ENCODE data around the gene RYK. TPM values are rescaled to one million over a fixed set of nuclear protein-coding genes. Genes with fewer than 3 reads are reported as not detected.
A peak's percentile ranks its signal among the peaks of the same experiment; 100 is the strongest.
"Not testable (repeated sequence)": the region's sequence is repeated elsewhere in the genome, so short reads cannot be mapped to it uniquely, and the experiment has no call there.

Gene RYK
- total RNA-seq, 1 experiment from 2014 or later = 91.7 TPM

GRCh38 chr3:134242649-134243617 is 7.7 kb downstream of the RYK start:
- Histone ChIP-seq H3K4me1 (peaks cover 14% of the 10 kb centered on the region; the same call in 1 of the 2 replicates), H3K36me3 (no peaks in the 10 kb centered on the region), H3K9me3 (replicated peaks) (no peaks in the 10 kb centered on the region), H3K27ac (no peak overlapping the region), H3K27me3 (no peaks in the 10 kb centered on the region), H3K4me3 (no peak overlapping the region)
- DNase-seq = no peak

DNA sequence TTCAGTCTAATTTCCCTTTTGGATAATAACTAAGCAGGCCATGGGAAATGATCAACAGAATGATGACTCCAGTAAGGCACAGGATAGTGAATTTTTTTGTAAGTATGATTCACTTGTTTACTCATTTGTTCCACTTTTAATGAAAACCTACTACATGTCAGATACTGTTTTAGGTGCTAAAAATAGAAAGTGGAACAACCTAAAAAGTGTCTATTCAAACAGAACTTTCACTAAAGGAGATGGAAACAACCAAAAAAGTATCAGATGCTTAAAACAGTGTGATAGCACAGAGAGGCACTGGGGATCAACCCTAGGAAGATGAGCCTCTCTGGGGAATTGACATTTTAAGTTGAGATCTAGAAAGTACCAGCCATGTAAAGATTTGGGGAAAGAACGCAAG is 11.1 kb downstream of the RYK start:
- H3K4me1 ChIP-seq = peaks cover 14% of the 10 kb centered on the region; the same call in 1 of the 2 replicates
- DNase-seq = no peak
- H3K4me3 ChIP-seq = no peak overlapping the region
- no peaks in the 10 kb centered on the region for H3K36me3 ChIP-seq
- no peaks in the 10 kb centered on the region for H3K27me3 ChIP-seq
- H3K9me3 ChIP-seq (replicated peaks) = no peaks in the 10 kb centered on the region
- no peak overlapping the region for H3K27ac ChIP-seq

DNA sequence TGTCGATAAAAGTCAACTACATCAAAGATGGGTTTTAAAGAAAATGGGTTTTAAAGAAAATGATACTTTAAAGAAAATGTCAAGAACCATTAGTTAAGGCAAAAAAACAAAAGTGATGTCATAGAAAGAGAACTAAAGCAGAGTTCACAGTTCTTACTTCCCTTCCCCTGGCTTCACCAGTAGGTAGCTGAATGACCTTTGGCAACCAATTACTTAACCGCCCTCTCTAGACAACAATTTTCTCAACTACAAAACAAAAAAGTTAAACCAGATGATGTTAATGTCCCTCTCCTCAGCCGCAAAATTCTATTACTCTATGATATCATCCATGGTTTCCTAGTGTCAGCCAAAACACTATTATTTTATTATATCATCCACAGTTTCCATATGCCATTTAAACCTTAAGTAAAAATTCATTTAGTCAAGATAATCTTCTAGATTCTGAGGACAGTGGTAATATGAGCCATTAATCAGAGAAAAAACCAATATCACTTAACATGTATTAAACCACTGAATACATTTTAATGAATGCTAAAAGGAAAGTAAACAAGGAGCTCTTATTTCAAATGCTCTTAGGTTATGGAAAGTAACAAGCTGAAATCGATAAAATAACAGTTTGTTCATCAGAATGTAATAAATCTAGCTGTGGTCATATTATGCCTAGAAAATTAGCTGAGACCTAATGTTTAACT is 13.1 kb downstream of the RYK start:
- no peak for DNase-seq
- no peaks in the 10 kb centered on the region for H3K27me3 ChIP-seq
- no peak overlapping the region for H3K27ac ChIP-seq
- peaks cover 4% of the 10 kb centered on the region for H3K4me1 ChIP-seq
- H3K9me3 ChIP-seq (replicated peaks) = no peaks in the 10 kb centered on the region
- no peaks in the 10 kb centered on the region for H3K36me3 ChIP-seq
- H3K4me3 ChIP-seq = no peak overlapping the region

- Histone ChIP-seq H3K4me3 (no peak overlapping the region), H3K4me1 (peaks cover 11% of the 10 kb centered on the region), H3K27me3 (no peaks in the 10 kb centered on the region), H3K36me3 (no peaks in the 10 kb centered on the region), H3K9me3 (replicated peaks) (no peaks in the 10 kb centered on the region), H3K27ac (no peak overlapping the region)
- DNase-seq = no peak
Observed at GRCh38 chr3:134236505-134237170, 14.0 kb downstream of the RYK start.

GRCh38 chr3:134235577-134236076 is 15.0 kb downstream of the RYK start:
- Histone ChIP-seq H3K4me3 (no peak overlapping the region), H3K27ac (no peak overlapping the region), H3K9me3 (replicated peaks) (no peaks in the 10 kb centered on the region), H3K36me3 (no peaks in the 10 kb centered on the region), H3K27me3 (no peaks in the 10 kb centered on the region), H3K4me1 (peaks cover 16% of the 10 kb centered on the region)
- DNase-seq = no peak

DNA sequence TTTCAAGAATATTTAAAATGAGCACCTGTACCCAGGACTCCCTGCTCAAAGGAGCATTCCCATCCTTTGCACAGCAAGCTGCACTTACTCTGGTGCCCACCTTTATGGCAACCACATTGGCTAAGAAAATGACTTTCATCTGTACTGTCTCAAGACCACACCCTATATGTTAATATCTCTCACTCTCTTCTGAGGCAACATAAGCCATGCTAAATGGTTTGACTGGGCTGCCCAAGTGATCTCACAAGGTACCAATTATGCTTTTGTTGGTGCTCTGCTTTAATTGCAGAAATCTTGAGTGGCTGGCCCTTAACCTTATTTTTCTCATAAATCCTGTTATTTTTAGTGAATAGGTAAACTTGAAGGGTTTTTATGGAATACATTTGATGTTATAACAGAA is 17.7 kb downstream of the RYK start:
- H3K27me3 ChIP-seq = no peaks in the 10 kb centered on the region
- H3K36me3 ChIP-seq = no peaks in the 10 kb centered on the region
- peaks cover 16% of the 10 kb centered on the region for H3K4me1 ChIP-seq
- DNase-seq = no peak
- H3K27ac ChIP-seq = no peak overlapping the region
- H3K9me3 ChIP-seq (replicated peaks) = no peaks in the 10 kb centered on the region
- no peak overlapping the region for H3K4me3 ChIP-seq

GRCh38 chr3:134232151-134232550 is 18.5 kb downstream of the RYK start:
- no peaks in the 10 kb centered on the region for H3K36me3 ChIP-seq
- DNase-seq = peak in 1 of 2 experiments; percentile 63
- no peaks in the 10 kb centered on the region for H3K9me3 ChIP-seq (replicated peaks)
- H3K4me1 ChIP-seq = peaks cover 16% of the 10 kb centered on the region
- no peak overlapping the region for H3K4me3 ChIP-seq
- no peak overlapping the region for H3K27ac ChIP-seq
- no peaks in the 10 kb centered on the region for H3K27me3 ChIP-seq

- DNase-seq = no peak
- Histone ChIP-seq H3K27ac (no peak overlapping the region), H3K4me3 (no peak overlapping the region)
Observed at GRCh38 chr3:134231131-134231530, 19.5 kb downstream of the RYK start.

GRCh38 chr3:134229038-134229437 is 21.6 kb downstream of the RYK start:
- Histone ChIP-seq H3K27me3 (no peaks in the 10 kb centered on the region), H3K4me1 (peaks cover 16% of the 10 kb centered on the region), H3K4me3 (no peak overlapping the region), H3K27ac (no peak overlapping the region), H3K36me3 (no peaks in the 10 kb centered on the region), H3K9me3 (replicated peaks) (no peaks in the 10 kb centered on the region)
- DNase-seq = no peak

More at GRCh38 chr3:134231131-134231530, 19.5 kb downstream of the RYK start:
- H3K36me3 ChIP-seq = no peaks in the 10 kb centered on the region
- peaks cover 16% of the 10 kb centered on the region for H3K4me1 ChIP-seq
- H3K9me3 ChIP-seq (replicated peaks) = no peaks in the 10 kb centered on the region
- no peaks in the 10 kb centered on the region for H3K27me3 ChIP-seq

DNA sequence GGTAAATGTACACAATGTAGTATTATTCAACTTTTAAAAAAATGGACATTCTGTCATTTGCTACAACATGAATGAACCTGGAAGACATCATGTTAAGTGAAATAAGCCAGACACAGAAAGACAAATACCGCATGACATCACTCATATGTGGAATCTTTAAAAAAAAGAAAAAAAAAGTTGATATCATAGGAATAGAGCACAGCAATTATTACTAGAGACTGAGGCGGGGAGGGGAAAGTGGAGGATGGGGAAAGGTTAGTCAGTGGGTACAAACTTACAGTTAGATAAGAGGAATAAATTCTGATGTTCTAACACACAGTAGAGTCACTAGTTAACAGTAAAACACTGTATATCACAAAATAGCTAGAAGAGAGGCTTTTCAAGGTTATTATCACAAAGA is 22.2 kb downstream of the RYK start:
- Histone ChIP-seq H3K4me3 (no peak overlapping the region), H3K4me1 (peaks cover 16% of the 10 kb centered on the region), H3K9me3 (replicated peaks) (no peaks in the 10 kb centered on the region), H3K27ac (no peak overlapping the region), H3K36me3 (no peaks in the 10 kb centered on the region), H3K27me3 (no peaks in the 10 kb centered on the region)
- DNase-seq = no peak

- no peaks in the 10 kb centered on the region for H3K36me3 ChIP-seq
- DNase-seq = no peak
- H3K27ac ChIP-seq = no peak overlapping the region
- H3K4me3 ChIP-seq = no peak overlapping the region
- no peaks in the 10 kb centered on the region for H3K9me3 ChIP-seq (replicated peaks)
- peaks cover 16% of the 10 kb centered on the region for H3K4me1 ChIP-seq
- H3K27me3 ChIP-seq = no peaks in the 10 kb centered on the region
Observed at GRCh38 chr3:134228035-134228434, 22.6 kb downstream of the RYK start.

DNA sequence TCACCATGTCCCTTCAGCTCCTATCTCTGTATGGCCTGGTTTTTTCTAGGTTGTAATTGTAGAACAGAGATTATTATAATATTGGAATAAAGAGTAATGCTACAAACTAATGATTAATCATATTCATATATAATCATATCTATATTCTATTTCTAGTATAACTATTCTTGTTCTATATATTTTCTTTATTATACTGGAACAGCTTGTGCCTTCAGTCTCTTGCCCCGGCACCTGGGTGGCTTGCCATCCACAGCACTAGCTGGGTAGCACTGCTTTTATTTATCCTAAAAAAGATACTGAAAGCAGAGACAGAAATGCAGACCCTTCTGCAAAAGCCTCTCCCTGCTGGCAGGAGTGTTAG is 25.9 kb downstream of the RYK start:
- H3K36me3 ChIP-seq; H3K9me3 ChIP-seq (replicated peaks); DNase-seq; H3K4me1 ChIP-seq; H3K4me3 ChIP-seq; H3K27me3 ChIP-seq; H3K27ac ChIP-seq: not testable (repeated sequence)

DNA sequence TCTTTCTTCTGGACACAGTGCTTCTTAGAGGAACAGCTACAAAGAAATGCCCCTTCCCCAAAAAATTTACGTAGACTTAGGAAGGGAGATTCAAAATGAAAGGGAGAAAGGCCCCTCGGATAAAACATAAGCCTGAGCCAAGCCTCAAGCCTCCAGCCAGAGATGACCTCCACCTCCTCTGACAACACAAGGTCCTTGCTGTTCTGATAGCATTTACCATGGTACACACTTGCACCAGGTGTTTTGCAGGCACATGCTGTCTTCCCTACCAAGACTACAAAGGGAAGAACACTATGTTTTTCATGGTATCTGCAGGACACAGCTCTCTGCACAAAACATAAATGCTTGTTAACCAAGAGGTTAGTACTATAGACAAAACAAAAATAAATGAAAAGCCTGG is 27.8 kb downstream of the RYK start:
- Histone ChIP-seq H3K27ac (no peak overlapping the region), H3K27me3 (no peaks in the 10 kb centered on the region), H3K36me3 (0 out of 2 replicates have a peak, but pooled peaks cover 5% of the 10 kb centered on the region), H3K9me3 (replicated peaks) (no peaks in the 10 kb centered on the region), H3K4me3 (no peak overlapping the region), H3K4me1 (peaks cover 9% of the 10 kb centered on the region)
- DNase-seq = no peak

- Histone ChIP-seq H3K36me3 (0 out of 2 replicates have a peak, but pooled peaks cover 3% of the 10 kb centered on the region), H3K27me3 (no peaks in the 10 kb centered on the region), H3K4me1 (peaks cover 9% of the 10 kb centered on the region), H3K27ac (no peak overlapping the region), H3K9me3 (replicated peaks) (no peaks in the 10 kb centered on the region), H3K4me3 (no peak overlapping the region)
- no peak for DNase-seq
Observed at GRCh38 chr3:134216851-134217250, 33.8 kb downstream of the RYK start.

Measured in SJCRH30 (cell line).